ENCODE results near the gene MIER2. TPM values are rescaled to one million over a fixed set of nuclear protein-coding genes. Genes with fewer than 3 reads are reported as not detected.

Gene MIER2
- total RNA-seq, 1 donor from 2014 or later: 32.0 TPM

DNA sequence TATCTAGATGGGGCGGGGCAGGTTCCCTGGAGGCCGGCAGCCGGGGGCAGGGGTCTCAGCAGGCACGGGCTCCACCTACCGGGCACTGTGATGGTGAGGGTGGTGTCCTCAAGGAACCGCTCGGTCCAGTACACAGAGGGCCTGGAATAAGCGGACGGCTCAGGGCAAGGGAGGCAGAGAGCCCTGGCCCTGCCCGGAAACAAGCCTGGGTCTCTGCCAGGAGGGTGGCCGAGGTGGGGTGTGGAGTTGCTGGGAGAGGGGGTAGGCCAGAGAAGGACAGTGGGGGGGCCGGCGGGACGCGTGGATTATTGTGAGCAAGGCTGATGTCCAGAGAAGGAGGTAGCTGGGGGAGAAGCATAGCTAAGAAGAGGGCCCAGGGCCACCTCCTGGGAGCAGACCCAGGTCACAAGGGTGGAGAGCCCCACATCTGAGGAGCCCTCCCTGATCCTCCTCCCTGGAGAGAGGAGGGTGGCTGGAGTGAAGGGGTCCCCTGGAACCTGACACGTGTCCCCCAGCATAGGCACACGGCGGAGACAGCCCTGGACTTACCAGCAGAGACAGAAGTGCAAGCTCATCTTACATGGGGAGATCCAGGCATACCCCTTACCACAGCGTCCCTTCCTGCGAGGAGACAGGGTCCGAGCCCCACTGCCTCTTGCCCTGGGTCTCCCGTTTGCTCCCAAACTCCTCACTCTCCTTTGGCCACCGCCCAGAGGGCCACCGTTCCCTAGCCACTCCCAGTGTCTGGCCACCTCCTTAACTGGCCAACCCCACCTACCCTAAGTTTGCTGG, 29.0 kb upstream of the MIER2 start:
- intact Hi-C loops (cut with micrococcal nuclease): no loop called here
- peaks cover 3% of the 10 kb centered on the region for H3K4me1 Mint-ChIP-seq
- no peak for DNase-seq

DNA sequence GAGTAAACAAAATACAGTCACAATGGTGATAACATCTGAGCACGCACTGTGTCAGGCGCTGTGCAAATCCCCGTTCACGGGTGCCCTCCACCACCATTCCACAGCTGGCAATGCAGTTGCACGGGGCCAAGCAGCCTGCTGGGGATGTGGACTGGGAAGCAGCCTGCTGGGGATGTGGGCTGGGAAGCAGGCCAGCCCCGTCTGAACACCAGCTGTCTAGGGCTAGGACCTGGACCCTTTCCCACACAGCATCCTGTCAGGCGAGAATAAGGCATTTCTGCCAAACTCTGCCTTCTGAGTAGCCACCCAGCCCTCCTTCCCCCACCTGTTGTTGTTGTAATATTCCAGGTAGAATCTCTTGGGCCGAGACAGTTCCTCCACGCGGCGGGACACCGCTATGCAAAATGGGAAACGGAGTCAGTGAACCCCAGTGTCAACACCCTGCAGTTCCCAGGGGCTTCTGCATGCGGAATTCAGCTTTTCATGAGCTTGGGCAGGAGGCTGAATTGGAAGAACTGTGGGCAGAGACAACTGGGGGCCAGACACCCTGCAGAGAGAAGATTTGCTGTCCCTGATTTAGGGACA, 27.8 kb upstream of the MIER2 start:
- H3K4me1 Mint-ChIP-seq: no peaks in the 10 kb centered on the region
- no peak overlapping the region for H3K4me3 Mint-ChIP-seq
- intact Hi-C loops (cut with micrococcal nuclease): no loop called here
- H3K9me3 Mint-ChIP-seq: no peaks in the 10 kb centered on the region
- H3K36me3 Mint-ChIP-seq (ENCODE audit: low read depth): no peaks in the 10 kb centered on the region
- no peak overlapping the region for H3K27ac Mint-ChIP-seq
- no peak for DNase-seq
- H3K27me3 Mint-ChIP-seq: peaks cover 3% of the 10 kb centered on the region

More for the DNA sequence above, 29.0 kb upstream of the MIER2 start:
- no peak overlapping the region for H3K27ac Mint-ChIP-seq
- peaks cover 3% of the 10 kb centered on the region for H3K27me3 Mint-ChIP-seq
- H3K9me3 Mint-ChIP-seq: no peaks in the 10 kb centered on the region
- H3K4me3 Mint-ChIP-seq: no peak overlapping the region
- no peaks in the 10 kb centered on the region for H3K36me3 Mint-ChIP-seq (ENCODE audit: low read depth)

GRCh38 chr19:371501-372168, 27.0 kb upstream of the MIER2 start:
- Mint-ChIP-seq H3K4me3 (no peak overlapping the region), H3K27ac (no peak overlapping the region)
- intact Hi-C loops (cut with micrococcal nuclease): no loop called here

GRCh38 chr19:370641-371330, 26.2 kb upstream of the MIER2 start:
- Mint-ChIP-seq H3K27me3 (peaks cover 2% of the 10 kb centered on the region), H3K4me1 (no peaks in the 10 kb centered on the region), H3K27ac (no peak overlapping the region), H3K36me3 (ENCODE audit: low read depth) (no peaks in the 10 kb centered on the region), H3K9me3 (no peaks in the 10 kb centered on the region), H3K4me3 (no peak overlapping the region)
- no peak for DNase-seq
- intact Hi-C loops (cut with micrococcal nuclease): no loop called here

More at GRCh38 chr19:371501-372168, 27.0 kb upstream of the MIER2 start:
- Mint-ChIP-seq H3K27me3 (peaks cover 3% of the 10 kb centered on the region), H3K4me1 (no peaks in the 10 kb centered on the region), H3K36me3 (ENCODE audit: low read depth) (no peaks in the 10 kb centered on the region), H3K9me3 (no peaks in the 10 kb centered on the region)
- DNase-seq: no peak

DNA sequence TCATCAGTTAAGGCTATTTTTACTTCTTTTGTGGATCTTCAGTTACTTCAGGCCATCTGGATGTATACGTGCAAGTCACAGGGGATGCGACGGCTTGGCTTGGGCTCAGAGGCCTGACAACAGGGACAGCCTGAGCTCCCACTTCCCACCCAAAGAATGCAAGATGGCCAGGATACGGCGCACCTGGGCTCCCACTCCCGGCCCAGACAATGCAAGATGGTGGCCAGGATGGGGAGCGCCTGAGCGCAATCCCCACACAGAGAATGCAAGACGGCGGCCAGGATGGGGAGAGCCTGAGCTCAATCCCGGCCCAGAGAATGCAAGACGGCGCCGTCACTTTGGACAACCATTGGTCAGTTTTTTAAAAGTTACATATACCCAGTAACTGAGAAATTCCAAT, 25.3 kb upstream of the MIER2 start:
- Mint-ChIP-seq H3K4me1 (no peaks in the 10 kb centered on the region), H3K4me3 (no peak overlapping the region), H3K27me3 (peaks cover 1% of the 10 kb centered on the region), H3K27ac (no peak overlapping the region), H3K9me3 (no peaks in the 10 kb centered on the region), H3K36me3 (ENCODE audit: low read depth) (no peaks in the 10 kb centered on the region)
- DNase-seq: no peak
- intact Hi-C loops (cut with micrococcal nuclease): no loop called here

GRCh38 chr19:369256-369655, 24.7 kb upstream of the MIER2 start:
- H3K9me3 Mint-ChIP-seq: no peaks in the 10 kb centered on the region

DNA sequence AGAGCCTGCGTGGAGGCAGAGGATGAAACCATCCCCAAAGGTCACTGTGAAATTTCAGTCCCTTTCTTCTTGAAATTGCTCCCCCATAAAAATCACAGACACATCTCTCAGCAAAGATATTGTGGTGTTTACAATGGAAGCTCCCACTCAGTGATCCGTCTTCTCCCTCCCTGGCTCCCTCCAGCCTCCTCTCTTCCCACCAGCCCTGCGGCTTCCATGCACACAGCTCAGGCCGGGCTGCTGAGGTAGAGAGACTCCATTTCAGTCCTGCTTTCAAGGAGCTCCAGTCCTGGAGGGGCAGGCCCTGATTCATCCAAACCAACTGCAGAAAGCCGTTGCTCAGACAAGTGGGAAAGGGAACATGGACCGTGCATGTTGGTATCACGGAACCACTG, 24.0 kb upstream of the MIER2 start:
- no peaks in the 10 kb centered on the region for H3K36me3 Mint-ChIP-seq (ENCODE audit: low read depth)
- no peak overlapping the region for H3K4me3 Mint-ChIP-seq
- H3K27ac Mint-ChIP-seq: no peak overlapping the region
- no peaks in the 10 kb centered on the region for H3K4me1 Mint-ChIP-seq
- DNase-seq: no peak
- H3K27me3 Mint-ChIP-seq: peaks cover 1% of the 10 kb centered on the region
- intact Hi-C loops (cut with micrococcal nuclease): no loop called here
- no peaks in the 10 kb centered on the region for H3K9me3 Mint-ChIP-seq

More at GRCh38 chr19:369256-369655, 24.7 kb upstream of the MIER2 start:
- Mint-ChIP-seq H3K4me3 (no peak overlapping the region), H3K4me1 (no peaks in the 10 kb centered on the region), H3K27ac (no peak overlapping the region), H3K36me3 (ENCODE audit: low read depth) (no peaks in the 10 kb centered on the region), H3K27me3 (peaks cover 1% of the 10 kb centered on the region)
- intact Hi-C loops (cut with micrococcal nuclease): no loop called here
- no peak for DNase-seq

GRCh38 chr19:367963-368629, 23.5 kb upstream of the MIER2 start:
- peaks cover 1% of the 10 kb centered on the region for H3K27me3 Mint-ChIP-seq

GRCh38 chr19:367561-367960, 23.0 kb upstream of the MIER2 start:
- intact Hi-C loops (cut with micrococcal nuclease): no loop called here
- Mint-ChIP-seq H3K36me3 (ENCODE audit: low read depth) (no peaks in the 10 kb centered on the region), H3K9me3 (no peaks in the 10 kb centered on the region), H3K4me1 (no peaks in the 10 kb centered on the region), H3K27me3 (no peaks in the 10 kb centered on the region), H3K4me3 (no peak overlapping the region), H3K27ac (no peak overlapping the region)
- no peak for DNase-seq

More at GRCh38 chr19:367963-368629, 23.5 kb upstream of the MIER2 start:
- DNase-seq: no peak
- H3K9me3 Mint-ChIP-seq: no peaks in the 10 kb centered on the region
- intact Hi-C loops (cut with micrococcal nuclease): no loop called here
- no peak overlapping the region for H3K27ac Mint-ChIP-seq
- H3K4me3 Mint-ChIP-seq: no peak overlapping the region
- no peaks in the 10 kb centered on the region for H3K4me1 Mint-ChIP-seq
- no peaks in the 10 kb centered on the region for H3K36me3 Mint-ChIP-seq (ENCODE audit: low read depth)

GRCh38 chr19:366951-367350, 22.4 kb upstream of the MIER2 start:
- DNase-seq: no peak
- H3K4me1 Mint-ChIP-seq: no peaks in the 10 kb centered on the region
- no peaks in the 10 kb centered on the region for H3K9me3 Mint-ChIP-seq
- intact Hi-C loops (cut with micrococcal nuclease): no loop called here
- no peaks in the 10 kb centered on the region for H3K27me3 Mint-ChIP-seq
- no peak overlapping the region for H3K27ac Mint-ChIP-seq
- H3K4me3 Mint-ChIP-seq: no peak overlapping the region
- no peaks in the 10 kb centered on the region for H3K36me3 Mint-ChIP-seq (ENCODE audit: low read depth)

- no peak overlapping the region for H3K27ac Mint-ChIP-seq
- no peak for DNase-seq
- H3K36me3 Mint-ChIP-seq (ENCODE audit: low read depth): no peaks in the 10 kb centered on the region
- H3K9me3 Mint-ChIP-seq: no peaks in the 10 kb centered on the region
- no peaks in the 10 kb centered on the region for H3K4me1 Mint-ChIP-seq
- intact Hi-C loops (cut with micrococcal nuclease): no loop called here
- H3K4me3 Mint-ChIP-seq: no peak overlapping the region
- no peaks in the 10 kb centered on the region for H3K27me3 Mint-ChIP-seq
Observed at GRCh38 chr19:366205-366783, 21.7 kb upstream of the MIER2 start.

GRCh38 chr19:364496-365287, 20.1 kb upstream of the MIER2 start:
- H3K36me3 Mint-ChIP-seq (ENCODE audit: low read depth): no peaks in the 10 kb centered on the region
- no peak for DNase-seq
- H3K27ac Mint-ChIP-seq: no peak overlapping the region
- no peaks in the 10 kb centered on the region for H3K9me3 Mint-ChIP-seq
- H3K4me3 Mint-ChIP-seq: no peak overlapping the region
- no peaks in the 10 kb centered on the region for H3K27me3 Mint-ChIP-seq
- H3K4me1 Mint-ChIP-seq: no peaks in the 10 kb centered on the region
- intact Hi-C loops (cut with micrococcal nuclease): no loop called here

DNA sequence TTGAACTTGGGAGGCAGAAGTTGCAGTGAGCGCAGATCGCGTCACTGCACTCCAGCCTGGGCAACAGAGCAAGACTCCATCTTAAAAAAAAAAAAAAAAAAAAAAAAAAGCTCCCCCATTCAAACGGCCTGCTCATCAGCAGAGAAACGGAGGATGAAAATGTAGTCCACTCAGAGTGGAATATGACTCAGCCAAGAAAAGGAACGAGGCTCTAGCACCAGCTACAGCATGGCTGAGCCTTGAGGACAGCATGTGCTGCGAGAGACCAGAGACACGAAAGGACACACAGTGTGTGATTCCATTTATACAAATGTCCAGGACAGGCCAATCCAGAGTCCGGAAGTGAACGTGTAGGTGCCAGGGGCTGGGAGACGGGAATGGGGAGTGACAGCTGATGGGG, 18.1 kb upstream of the MIER2 start:
- Mint-ChIP-seq H3K9me3 (no peaks in the 10 kb centered on the region), H3K4me1 (no peaks in the 10 kb centered on the region), H3K36me3 (ENCODE audit: low read depth) (no peaks in the 10 kb centered on the region), H3K27me3 (no peaks in the 10 kb centered on the region), H3K4me3 (no peak overlapping the region), H3K27ac (no peak overlapping the region)
- intact Hi-C loops (cut with micrococcal nuclease): no loop called here
- DNase-seq: no peak

Data from activated CD4-positive, alpha-beta T cell treated with anti-CD3 and anti-CD28 coated beads, Interleukin-2, amount 10 ng/mL, durations not matched to agents 24 days and 14 days (primary cell).